ENCODE results near the gene SMIM3. TPM values are rescaled to one million over a fixed set of nuclear protein-coding genes. Genes with fewer than 3 reads are reported as not detected.
A peak's percentile ranks its signal among the peaks of the same experiment; 100 is the strongest.

SMIM3 gene
- total and polyA plus RNA-seq, 4 experiments from 2014 or later = 7.9 to 19.7 (median 13.7) TPM

DNA sequence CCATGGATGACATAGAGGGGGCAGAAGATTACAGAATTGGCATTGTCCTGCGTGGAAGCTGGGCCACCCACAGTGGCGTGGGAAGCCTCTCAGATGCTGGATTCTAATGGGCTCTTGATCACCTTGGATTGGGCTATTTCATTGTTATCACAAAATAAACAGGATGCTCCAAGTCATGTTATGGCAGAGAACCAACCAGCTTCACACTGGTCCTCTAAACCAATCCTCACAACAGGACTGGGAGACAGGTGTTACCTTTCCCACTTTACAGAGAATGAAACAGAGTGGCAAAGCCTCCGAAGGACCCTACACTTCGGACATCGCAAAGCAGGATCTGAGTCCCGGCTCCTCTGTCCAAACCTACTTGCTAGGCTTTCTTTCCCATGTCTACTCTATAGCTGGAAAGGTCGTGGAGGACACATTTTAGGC is 455 bp upstream of the SMIM3 start:
- H3K36me3 Mint-ChIP-seq = peaks cover 0 to 2% of the 10 kb centered on the region in 2 donors
- POLR2A ChIA-PET (ENCODE audit: partially characterized antibody) = interaction anchor here (0.6 to 3.7 kb wide), 14 partner anchors 9 to 328 kb away, joined by 3 to 53 read pairs (median 5); partner anchors contain the start of genes DCTN4, IRGM, RBM22 and RPS14
- H3K4me1 ChIP-seq (ENCODE audit: insufficient read depth, low read length) = peaks cover 47% of the 10 kb centered on the region

DNA sequence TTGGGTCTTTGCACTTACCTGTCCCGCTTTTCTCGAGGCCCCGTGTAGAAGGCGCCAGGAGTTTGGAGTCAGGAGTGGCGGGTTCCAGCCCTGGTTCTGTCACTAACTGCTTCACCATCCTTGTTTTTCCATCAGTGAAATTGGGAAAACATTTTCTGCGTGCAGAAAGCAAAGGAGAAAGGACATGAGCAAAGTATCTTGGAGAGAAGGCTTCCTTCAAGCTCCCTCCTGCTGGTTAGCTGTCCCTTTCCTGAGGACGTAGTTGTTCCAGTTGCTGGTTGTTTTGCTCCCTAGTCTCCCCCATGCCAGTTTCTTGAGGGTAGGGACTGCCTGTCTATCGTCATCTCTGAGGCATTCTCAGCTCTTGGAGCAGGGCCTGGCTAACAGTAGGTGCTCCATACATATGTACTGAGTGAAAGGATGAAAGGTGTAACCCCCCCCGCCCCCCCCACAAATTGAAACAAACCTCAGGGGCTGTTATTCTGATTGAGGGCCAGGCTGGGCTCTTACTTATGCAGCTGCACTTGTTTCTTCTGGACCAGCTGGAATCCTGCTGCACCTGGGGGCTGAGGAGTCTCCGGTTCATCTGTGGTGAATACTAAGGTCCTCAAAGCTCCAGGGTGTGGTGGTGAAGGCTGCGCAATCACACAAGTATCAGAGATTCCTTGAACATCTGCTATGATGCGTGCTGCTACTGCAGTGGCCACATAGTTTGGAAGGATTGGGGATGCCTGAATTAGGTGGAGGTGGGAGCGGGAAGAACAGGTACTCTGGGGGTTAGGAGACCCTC is 1.0 kb downstream of the SMIM3 start:
- no peaks in the 10 kb centered on the region for H3K9me3 ChIP-seq (ENCODE audit: control insufficient read depth in 1 of 2, low read length in 2 of 2)
- intact Hi-C loops (cut with micrococcal nuclease) = loop anchor here (1.0 to 5.0 kb wide), 5 partner anchors 67 to 321 kb away; partner anchors contain the start of gene IRGM
- ChIA-PET CTCF (ENCODE audit: partially characterized antibody) (interaction anchor here (0.7 to 6.1 kb wide), 21 partner anchors 8 to 336 kb away, joined by 3 to 87 read pairs (median 5); partner anchors contain the start of genes DCTN4, IRGM, MYOZ3 and RBM22), POLR2A (ENCODE audit: partially characterized antibody) (interaction anchor here (1.0 to 3.7 kb wide), 8 partner anchors 9 to 330 kb away, joined by 3 to 53 read pairs (median 16); partner anchors contain the start of genes DCTN4, IRGM, RBM22 and RPS14)
- DNase-seq = no peak
- H3K27ac ChIP-seq (ENCODE audit: low read depth, low read length) = peak overlapping the region; percentile 60
- H3K36me3 ChIP-seq (ENCODE audit: insufficient read depth, low read length) = no peaks in the 10 kb centered on the region
- Mint-ChIP-seq H3K27me3 (no peaks in the 10 kb centered on the region), H3K36me3 (peaks cover 0 to 7% of the 10 kb centered on the region in 2 donors), H3K4me3 (peak overlapping the region; percentile 97 to 99 (median 98)), H3K4me1 (peaks cover 41 to 69% (median 58%) of the 10 kb centered on the region in 4 donors), H3K9me3 (no peaks in the 10 kb centered on the region), H3K27ac (peak overlapping the region; percentile 93 to 99 (median 96))
- H3K4me1 ChIP-seq (ENCODE audit: insufficient read depth, low read length) = peaks cover 61% of the 10 kb centered on the region
- no peaks in the 10 kb centered on the region for H3K27me3 ChIP-seq (ENCODE audit: insufficient read depth, low read length)
- H3K4me3 ChIP-seq (ENCODE audit: low read length in 2 of 2) = peak overlapping the region; percentile 67 to 77

More for the DNA sequence above, 455 bp upstream of the SMIM3 start:
- H3K4me3 Mint-ChIP-seq = peak overlapping the region; percentile 97 to 99 (median 98)
- Histone ChIP-seq H3K27me3 (ENCODE audit: insufficient read depth, low read length) (no peaks in the 10 kb centered on the region), H3K4me3 (ENCODE audit: low read length in 2 of 2) (peak overlapping the region; percentile 54 to 67), H3K36me3 (ENCODE audit: insufficient read depth, low read length) (no peaks in the 10 kb centered on the region), H3K27ac (ENCODE audit: low read depth, low read length) (peak overlapping the region; percentile 60), H3K9me3 (ENCODE audit: control insufficient read depth in 1 of 2, low read length in 2 of 2) (no peaks in the 10 kb centered on the region)
- peaks cover 0 to 4% of the 10 kb centered on the region in 2 donors for H3K27me3 Mint-ChIP-seq
- no peaks in the 10 kb centered on the region for H3K9me3 Mint-ChIP-seq
- no peak for DNase-seq
- peaks cover 30 to 54% (median 46%) of the 10 kb centered on the region in 4 donors for H3K4me1 Mint-ChIP-seq
- intact Hi-C loops (cut with micrococcal nuclease) = loop anchor here (1.0 to 5.0 kb wide), 3 partner anchors 20 to 319 kb away; no protein-coding TSS in a partner anchor
- CTCF ChIA-PET (ENCODE audit: partially characterized antibody) = interaction anchor here (0.7 to 6.1 kb wide), 23 partner anchors 9 to 337 kb away, joined by 3 to 87 read pairs (median 5); partner anchors contain the start of genes DCTN4, IRGM and RBM22
- peak overlapping the region; percentile 85 to 99 (median 91) for H3K27ac Mint-ChIP-seq

DNA sequence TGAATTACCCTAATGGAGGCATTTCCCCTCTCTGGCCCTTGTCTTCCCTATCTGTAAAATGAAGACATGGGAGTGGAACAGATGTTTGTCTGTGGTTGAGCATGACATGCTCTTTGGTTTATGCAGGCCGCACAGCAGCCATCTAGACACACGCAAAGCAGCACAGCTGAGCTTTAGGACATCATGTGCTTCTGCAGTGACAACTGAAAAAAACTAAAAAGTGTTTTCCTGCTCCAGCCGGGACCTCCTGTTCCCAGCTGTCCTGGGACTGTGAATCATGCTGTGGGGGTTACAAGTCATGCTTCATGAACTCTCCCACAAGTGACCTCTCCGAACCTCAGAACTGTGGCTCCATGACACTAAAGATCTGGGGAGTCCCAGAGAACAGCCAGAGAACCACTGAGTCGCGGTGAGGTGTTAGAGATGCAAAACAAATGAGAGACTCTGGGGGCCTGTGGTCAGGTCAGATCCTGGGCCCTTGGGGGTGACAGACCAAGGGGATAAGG is 1.7 kb downstream of the SMIM3 start:
- H3K27me3 ChIP-seq (ENCODE audit: insufficient read depth, low read length) = no peaks in the 10 kb centered on the region
- no peaks in the 10 kb centered on the region for H3K27me3 Mint-ChIP-seq
- H3K4me1 ChIP-seq (ENCODE audit: insufficient read depth, low read length) = peaks cover 67% of the 10 kb centered on the region
- intact Hi-C loops (cut with micrococcal nuclease) = no loop called here
- H3K27ac Mint-ChIP-seq = peak overlapping the region; percentile 25 to 99 (median 93)
- DNase-seq = peak in 1 of 5 donors; percentile 56
- H3K36me3 ChIP-seq (ENCODE audit: insufficient read depth, low read length) = no peaks in the 10 kb centered on the region
- peak overlapping the region; percentile 13 for H3K27ac ChIP-seq (ENCODE audit: low read depth, low read length)
- H3K4me3 Mint-ChIP-seq = peak overlapping the region; percentile 57 to 99 (median 98)
- H3K9me3 ChIP-seq (ENCODE audit: control insufficient read depth in 1 of 2, low read length in 2 of 2) = no peaks in the 10 kb centered on the region
- ChIA-PET POLR2A (ENCODE audit: partially characterized antibody) (interaction anchor here (2.4 to 4.8 kb wide), 4 partner anchors 8 to 79 kb away, joined by 23 to 53 read pairs (median 37); partner anchors contain the start of genes DCTN4, IRGM and RBM22), CTCF (ENCODE audit: partially characterized antibody) (interaction anchor here (1.4 to 6.1 kb wide), 7 partner anchors 10 to 323 kb away, joined by 3 to 87 read pairs (median 21); partner anchors contain the start of genes DCTN4 and RBM22)
- H3K9me3 Mint-ChIP-seq = no peaks in the 10 kb centered on the region
- peaks cover 44 to 74% (median 63%) of the 10 kb centered on the region in 4 donors for H3K4me1 Mint-ChIP-seq
- H3K4me3 ChIP-seq (ENCODE audit: low read length in 2 of 2) = no peak overlapping the region
- H3K36me3 Mint-ChIP-seq = peaks cover 0 to 8% of the 10 kb centered on the region in 2 donors

DNA sequence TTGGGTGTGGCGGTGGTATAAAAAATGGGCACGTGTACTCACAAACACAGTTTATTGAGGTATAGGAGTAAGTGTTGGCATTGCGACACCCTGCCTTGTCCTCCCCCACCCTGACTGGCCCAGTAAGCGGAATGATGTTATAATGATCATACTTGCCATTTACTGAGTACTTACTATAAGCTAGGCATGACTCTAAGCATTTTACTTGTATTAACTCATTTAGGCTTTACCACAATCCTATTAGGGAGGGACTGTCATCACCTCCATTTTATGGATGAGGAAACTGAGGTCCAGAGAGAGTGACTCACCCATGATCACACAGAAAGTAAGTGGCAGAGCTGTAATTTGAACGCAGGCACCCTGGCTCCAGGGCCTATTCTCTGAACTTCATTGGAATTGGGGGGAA is 2.3 kb downstream of the SMIM3 start:
- Histone ChIP-seq H3K9me3 (ENCODE audit: control insufficient read depth in 1 of 2, low read length in 2 of 2) (no peaks in the 10 kb centered on the region), H3K36me3 (ENCODE audit: insufficient read depth, low read length) (no peaks in the 10 kb centered on the region), H3K27ac (ENCODE audit: low read depth, low read length) (peak overlapping the region; percentile 13), H3K27me3 (ENCODE audit: insufficient read depth, low read length) (no peaks in the 10 kb centered on the region), H3K4me1 (ENCODE audit: insufficient read depth, low read length) (peaks cover 67% of the 10 kb centered on the region), H3K4me3 (ENCODE audit: low read length in 2 of 2) (no peak overlapping the region)
- H3K9me3 Mint-ChIP-seq = peaks cover 0 to under 1% (median 0%) of the 10 kb centered on the region in 8 donors
- peak overlapping the region in 6 of 7 donors; percentile 76 to 99 (median 92) for H3K27ac Mint-ChIP-seq
- ChIA-PET POLR2A (ENCODE audit: partially characterized antibody) (interaction anchor here (3.9 to 4.8 kb wide), 2 partner anchors 22 to 80 kb away, joined by 37 to 50 read pairs; partner anchors contain the start of genes DCTN4 and RBM22), CTCF (ENCODE audit: partially characterized antibody) (interaction anchor here (1.1 to 6.1 kb wide), 7 partner anchors 17 to 324 kb away, joined by 3 to 87 read pairs (median 8); partner anchors contain the start of genes DCTN4 and RBM22)
- peaks cover 0 to 9% of the 10 kb centered on the region in 2 donors for H3K36me3 Mint-ChIP-seq
- DNase-seq = no peak
- no peaks in the 10 kb centered on the region for H3K27me3 Mint-ChIP-seq
- intact Hi-C loops (cut with micrococcal nuclease) = no loop called here
- peak overlapping the region in 5 of 8 donors; percentile 15 to 99 (median 38) for H3K4me3 Mint-ChIP-seq
- peaks cover 46 to 79% (median 64%) of the 10 kb centered on the region in 4 donors for H3K4me1 Mint-ChIP-seq

DNA sequence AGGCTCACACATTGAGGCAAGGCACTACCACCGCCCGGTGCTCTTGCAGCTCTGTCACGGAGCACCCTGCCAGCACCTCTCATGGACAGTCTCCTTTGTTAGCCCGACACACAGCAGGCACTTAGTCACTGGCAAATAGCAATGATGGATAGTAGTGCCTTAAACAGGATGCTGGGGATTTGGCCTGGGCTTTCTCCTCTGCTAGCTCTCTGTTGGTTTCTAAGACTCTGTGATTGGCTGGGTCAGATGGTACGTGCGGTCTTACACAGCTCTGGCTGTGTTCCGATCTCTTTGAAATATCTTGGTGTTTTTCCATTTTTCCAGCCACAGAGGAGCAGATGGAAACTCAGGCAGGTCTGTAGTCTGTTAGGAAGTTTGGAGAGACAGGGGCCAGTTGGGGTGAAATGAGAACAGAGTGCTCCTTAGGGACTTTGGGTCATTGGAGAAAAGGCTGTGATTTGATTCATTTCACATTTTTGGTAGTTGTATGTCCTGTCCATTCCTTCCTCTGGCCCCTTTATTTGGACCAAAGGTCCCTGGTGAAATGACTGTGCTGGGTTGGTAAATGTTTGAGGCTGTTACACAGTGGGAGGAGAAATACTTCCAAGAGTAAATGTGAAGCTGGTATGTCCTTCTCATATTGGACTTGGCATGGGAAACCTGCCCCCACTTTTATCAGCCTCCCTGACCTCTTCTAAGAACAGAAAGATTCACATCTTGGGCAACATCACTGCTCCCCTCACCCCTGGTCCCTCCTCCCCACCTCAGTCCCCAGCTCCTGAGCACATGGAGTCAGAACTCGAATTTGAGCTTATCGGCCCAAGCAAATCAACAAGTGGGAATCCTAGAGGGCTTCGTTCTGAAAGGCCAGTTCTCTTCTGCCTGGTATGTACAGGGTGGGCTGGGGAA is 3.4 kb downstream of the SMIM3 start:
- Mint-ChIP-seq H3K27me3 (no peaks in the 10 kb centered on the region), H3K9me3 (peaks cover 0 to 2% (median 0%) of the 10 kb centered on the region in 8 donors), H3K27ac (peak overlapping the region; percentile 76 to 99 (median 93)), H3K36me3 (peaks cover 0 to 11% of the 10 kb centered on the region in 2 donors), H3K4me1 (peaks cover 48 to 87% (median 69%) of the 10 kb centered on the region in 4 donors), H3K4me3 (peak overlapping the region in 3 of 8 donors; percentile 49 to 99 (median 67))
- no peak overlapping the region for H3K4me3 ChIP-seq (ENCODE audit: low read length in 2 of 2)
- ChIA-PET CTCF (ENCODE audit: partially characterized antibody) (interaction anchor here (1.1 to 6.1 kb wide), 13 partner anchors 8 to 334 kb away, joined by 3 to 87 read pairs (median 10); partner anchors contain the start of genes DCTN4, IRGM and RBM22), POLR2A (ENCODE audit: partially characterized antibody) (interaction anchor here (1.0 to 4.8 kb wide), 3 partner anchors 10 to 82 kb away, joined by 3 to 50 read pairs (median 37); partner anchors contain the start of genes DCTN4 and RBM22)
- DNase-seq = no peak
- H3K4me1 ChIP-seq (ENCODE audit: insufficient read depth, low read length) = peaks cover 70% of the 10 kb centered on the region
- H3K27ac ChIP-seq (ENCODE audit: low read depth, low read length) = peak overlapping the region; percentile 48
- H3K36me3 ChIP-seq (ENCODE audit: insufficient read depth, low read length) = no peaks in the 10 kb centered on the region
- no peaks in the 10 kb centered on the region for H3K27me3 ChIP-seq (ENCODE audit: insufficient read depth, low read length)
- intact Hi-C loops (cut with micrococcal nuclease) = no loop called here
- H3K9me3 ChIP-seq (ENCODE audit: control insufficient read depth in 1 of 2, low read length in 2 of 2) = no peaks in the 10 kb centered on the region

DNA sequence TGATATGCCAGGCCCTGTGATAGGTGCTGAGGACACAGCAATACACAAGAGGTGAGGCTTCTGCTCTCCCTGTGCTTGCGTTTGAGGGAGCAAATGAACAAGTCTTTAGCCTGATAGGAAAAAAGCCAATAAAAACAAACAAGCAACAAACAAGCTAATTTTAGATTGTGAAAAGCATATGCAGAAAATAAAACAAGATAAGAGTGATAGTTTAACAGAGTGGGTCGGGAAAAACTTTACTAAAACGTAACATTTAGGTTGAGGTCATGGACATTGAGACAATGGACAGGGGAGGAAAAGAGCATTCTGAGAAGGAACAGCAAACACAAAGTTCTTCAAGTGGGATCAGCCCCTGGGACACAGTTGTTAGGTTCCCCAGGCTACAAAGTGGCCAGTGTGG is 4.3 kb downstream of the SMIM3 start:
- H3K36me3 ChIP-seq (ENCODE audit: insufficient read depth, low read length) = no peaks in the 10 kb centered on the region
- Mint-ChIP-seq H3K36me3 (peaks cover 0 to 11% of the 10 kb centered on the region in 2 donors), H3K9me3 (peaks cover 0 to 2% (median 0%) of the 10 kb centered on the region in 8 donors), H3K27ac (peak overlapping the region; percentile 76 to 99 (median 94)), H3K27me3 (no peaks in the 10 kb centered on the region), H3K4me1 (peaks cover 53 to 88% (median 72%) of the 10 kb centered on the region in 4 donors), H3K4me3 (peak overlapping the region in 7 of 8 donors; percentile 62 to 87 (median 80))
- H3K4me1 ChIP-seq (ENCODE audit: insufficient read depth, low read length) = peaks cover 76% of the 10 kb centered on the region
- H3K9me3 ChIP-seq (ENCODE audit: control insufficient read depth in 1 of 2, low read length in 2 of 2) = no peaks in the 10 kb centered on the region
- intact Hi-C loops (cut with micrococcal nuclease) = loop anchor here (1.0 kb wide), 2 partner anchors 25 to 82 kb away; partner anchors contain the start of gene RBM22
- peak overlapping the region; percentile 48 for H3K27ac ChIP-seq (ENCODE audit: low read depth, low read length)
- no peak overlapping the region for H3K4me3 ChIP-seq (ENCODE audit: low read length in 2 of 2)
- ChIA-PET POLR2A (ENCODE audit: partially characterized antibody) (interaction anchor here (1.0 to 4.8 kb wide), 9 partner anchors 9 to 470 kb away, joined by 3 to 50 read pairs (median 5); partner anchors contain the start of genes DCTN4, GM2A, IRGM and RBM22), CTCF (ENCODE audit: partially characterized antibody) (interaction anchor here (1.0 to 3.1 kb wide), 9 partner anchors 23 to 470 kb away, joined by 4 to 25 read pairs (median 10); partner anchors contain the start of genes DCTN4, GM2A, IRGM and RBM22)
- DNase-seq = no peak
- no peaks in the 10 kb centered on the region for H3K27me3 ChIP-seq (ENCODE audit: insufficient read depth, low read length)

Data from CD4-positive, alpha-beta memory T cell (primary cell).